ENCODE results near the gene PLEK. TPM values are rescaled to one million over a fixed set of nuclear protein-coding genes. Genes with fewer than 3 reads are reported as not detected.

PLEK gene
- polyA plus RNA-seq, 1 of the 3 experiments (the other 2 are of a cell fraction), result 0.02 TPM

DNA sequence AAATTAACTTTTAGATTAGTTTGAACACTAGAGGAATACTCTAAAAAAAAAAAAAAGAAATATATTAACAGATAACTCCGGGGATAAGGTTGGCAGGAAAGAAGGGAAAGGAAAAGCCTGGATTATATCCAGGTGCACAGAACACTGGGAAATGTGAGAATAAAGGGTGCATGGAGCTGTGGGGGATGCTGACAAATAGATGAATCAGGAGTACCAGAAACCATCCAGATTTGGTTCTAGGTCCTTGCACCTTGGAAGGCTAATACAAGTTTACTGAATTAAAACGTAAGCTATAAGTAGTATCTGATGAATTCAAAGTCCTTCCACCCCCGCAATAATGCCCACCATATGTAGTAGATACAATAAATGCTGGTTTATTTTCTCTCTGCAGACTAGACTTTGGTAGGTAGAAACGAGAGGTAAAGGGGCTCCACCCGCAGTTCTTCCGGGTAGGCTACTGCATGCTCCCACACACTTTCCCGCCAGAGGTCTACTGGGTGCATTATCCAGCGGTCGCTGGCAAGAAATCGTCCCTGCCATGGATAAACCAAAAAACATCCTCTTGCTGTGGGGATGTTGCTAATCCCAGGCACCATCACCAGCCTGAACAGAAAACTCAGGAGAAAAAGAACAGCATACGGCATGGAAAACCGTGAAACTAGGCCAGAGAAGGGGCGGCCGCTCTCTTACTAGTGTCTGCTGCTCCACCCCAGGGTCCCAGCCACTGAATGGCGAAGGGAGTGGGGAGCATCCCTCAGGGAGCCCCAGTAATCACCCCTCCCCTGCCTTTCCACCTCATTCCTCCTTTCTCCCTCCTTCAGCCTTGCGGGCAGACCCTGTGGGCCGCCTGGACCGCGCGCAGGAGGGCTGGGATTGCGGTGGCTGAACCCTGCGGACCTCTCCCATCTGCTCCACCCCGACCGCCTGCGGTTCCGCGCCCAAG lies 46.8 kb upstream of the PLEK start:
- Histone ChIP-seq H3K27ac (ENCODE audit: low read depth in 2 of 2, low read length in 1 of 2) (peak overlapping the region; percentile 89 to 97), H3K9me3 (no peaks in the 10 kb centered on the region; the same call in 1 of the 2 replicates), H3K27me3 (ENCODE audit: insufficient read depth) (no peaks in the 10 kb centered on the region), H3K79me2 (ENCODE audit: insufficient read depth) (peaks cover 65% of the 10 kb centered on the region), H3K4me2 (peak overlapping the region; percentile 88), H3K36me3 (replicated peaks in 1 of 2; ENCODE audit: control insufficient read depth in 1 of 2, insufficient read depth in 2 of 2, low read length in 1 of 2) (peaks cover 33 to 39% of the 10 kb centered on the region in 2 experiments), H3K9me2 (no peaks in the 10 kb centered on the region), H2AFZ (ENCODE audit: low read depth) (peak overlapping the region; percentile 90), H3K4me1 (ENCODE audit: control insufficient read depth in 1 of 2, insufficient read depth in 2 of 2, low read depth in 1 of 2, low read length in 1 of 2) (peaks cover 7 to 11% of the 10 kb centered on the region in 2 experiments; a peak in 3 of 4 replicates), H3F3A (replicated peaks; ENCODE audit: insufficient read depth) (peaks cover 5% of the 10 kb centered on the region), H3K4me3 (ENCODE audit: low read depth in 2 of 2, low read length in 1 of 2) (peak overlapping the region; percentile 91 to 94), H4K20me1 (ENCODE audit: insufficient read depth) (no peaks in the 10 kb centered on the region), H3K9ac (peak overlapping the region; percentile 97)
- peak; percentile 63 for DNase-seq
- ChIA-PET CTCF (interaction anchor here (0.6 to 2.4 kb wide), 4 partner anchors 8 to 333 kb away, joined by 3 to 10 read pairs (median 6); no protein-coding TSS in a partner anchor), POLR2A (interaction anchor here (1.2 to 1.8 kb wide), 2 partner anchors 8 to 24 kb away, joined by 5 to 6 read pairs; no protein-coding TSS in a partner anchor)
- 18% methylated on average over 27 of the region's 27 CpGs for WGBS (ENCODE audit: low lambda C conversion rate)
- TF ChIP-seq, protein P1, sequence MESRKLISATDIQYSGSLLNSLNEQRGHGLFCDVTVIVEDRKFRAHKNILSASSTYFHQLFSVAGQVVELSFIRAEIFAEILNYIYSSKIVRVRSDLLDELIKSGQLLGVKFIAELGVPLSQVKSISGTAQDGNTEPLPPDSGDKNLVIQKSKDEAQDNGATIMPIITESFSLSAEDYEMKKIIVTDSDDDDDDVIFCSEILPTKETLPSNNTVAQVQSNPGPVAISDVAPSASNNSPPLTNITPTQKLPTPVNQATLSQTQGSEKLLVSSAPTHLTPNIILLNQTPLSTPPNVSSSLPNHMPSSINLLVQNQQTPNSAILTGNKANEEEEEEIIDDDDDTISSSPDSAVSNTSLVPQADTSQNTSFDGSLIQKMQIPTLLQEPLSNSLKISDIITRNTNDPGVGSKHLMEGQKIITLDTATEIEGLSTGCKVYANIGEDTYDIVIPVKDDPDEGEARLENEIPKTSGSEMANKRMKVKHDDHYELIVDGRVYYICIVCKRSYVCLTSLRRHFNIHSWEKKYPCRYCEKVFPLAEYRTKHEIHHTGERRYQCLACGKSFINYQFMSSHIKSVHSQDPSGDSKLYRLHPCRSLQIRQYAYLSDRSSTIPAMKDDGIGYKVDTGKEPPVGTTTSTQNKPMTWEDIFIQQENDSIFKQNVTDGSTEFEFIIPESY (IDR thresholded peaks at IDR 0.05; ENCODE audit: borderline replicate concordance, low read depth), result no peak
- TF ChIP-seq, protein P2, sequence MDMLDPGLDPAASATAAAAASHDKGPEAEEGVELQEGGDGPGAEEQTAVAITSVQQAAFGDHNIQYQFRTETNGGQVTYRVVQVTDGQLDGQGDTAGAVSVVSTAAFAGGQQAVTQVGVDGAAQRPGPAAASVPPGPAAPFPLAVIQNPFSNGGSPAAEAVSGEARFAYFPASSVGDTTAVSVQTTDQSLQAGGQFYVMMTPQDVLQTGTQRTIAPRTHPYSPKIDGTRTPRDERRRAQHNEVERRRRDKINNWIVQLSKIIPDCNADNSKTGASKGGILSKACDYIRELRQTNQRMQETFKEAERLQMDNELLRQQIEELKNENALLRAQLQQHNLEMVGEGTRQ (IDR thresholded peaks at IDR 0.05; ENCODE audit: borderline replicate concordance, low read depth, low read length), result no peak
- TF ChIP-seq, protein P3, sequence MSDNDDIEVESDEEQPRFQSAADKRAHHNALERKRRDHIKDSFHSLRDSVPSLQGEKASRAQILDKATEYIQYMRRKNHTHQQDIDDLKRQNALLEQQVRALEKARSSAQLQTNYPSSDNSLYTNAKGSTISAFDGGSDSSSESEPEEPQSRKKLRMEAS (IDR thresholded peaks at IDR 0.05; ENCODE audit: low read depth), result no peak; the same call in 1 of the 2 replicates
- no peak for TF ChIP-seq NFIC (IDR thresholded peaks at IDR 0.05; ENCODE audit: borderline replicate concordance)
- TF ChIP-seq, protein P4, sequence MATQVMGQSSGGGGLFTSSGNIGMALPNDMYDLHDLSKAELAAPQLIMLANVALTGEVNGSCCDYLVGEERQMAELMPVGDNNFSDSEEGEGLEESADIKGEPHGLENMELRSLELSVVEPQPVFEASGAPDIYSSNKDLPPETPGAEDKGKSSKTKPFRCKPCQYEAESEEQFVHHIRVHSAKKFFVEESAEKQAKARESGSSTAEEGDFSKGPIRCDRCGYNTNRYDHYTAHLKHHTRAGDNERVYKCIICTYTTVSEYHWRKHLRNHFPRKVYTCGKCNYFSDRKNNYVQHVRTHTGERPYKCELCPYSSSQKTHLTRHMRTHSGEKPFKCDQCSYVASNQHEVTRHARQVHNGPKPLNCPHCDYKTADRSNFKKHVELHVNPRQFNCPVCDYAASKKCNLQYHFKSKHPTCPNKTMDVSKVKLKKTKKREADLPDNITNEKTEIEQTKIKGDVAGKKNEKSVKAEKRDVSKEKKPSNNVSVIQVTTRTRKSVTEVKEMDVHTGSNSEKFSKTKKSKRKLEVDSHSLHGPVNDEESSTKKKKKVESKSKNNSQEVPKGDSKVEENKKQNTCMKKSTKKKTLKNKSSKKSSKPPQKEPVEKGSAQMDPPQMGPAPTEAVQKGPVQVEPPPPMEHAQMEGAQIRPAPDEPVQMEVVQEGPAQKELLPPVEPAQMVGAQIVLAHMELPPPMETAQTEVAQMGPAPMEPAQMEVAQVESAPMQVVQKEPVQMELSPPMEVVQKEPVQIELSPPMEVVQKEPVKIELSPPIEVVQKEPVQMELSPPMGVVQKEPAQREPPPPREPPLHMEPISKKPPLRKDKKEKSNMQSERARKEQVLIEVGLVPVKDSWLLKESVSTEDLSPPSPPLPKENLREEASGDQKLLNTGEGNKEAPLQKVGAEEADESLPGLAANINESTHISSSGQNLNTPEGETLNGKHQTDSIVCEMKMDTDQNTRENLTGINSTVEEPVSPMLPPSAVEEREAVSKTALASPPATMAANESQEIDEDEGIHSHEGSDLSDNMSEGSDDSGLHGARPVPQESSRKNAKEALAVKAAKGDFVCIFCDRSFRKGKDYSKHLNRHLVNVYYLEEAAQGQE (IDR thresholded peaks at IDR 0.05; ENCODE audit: low read depth, low read length), result no peak
- TF ChIP-seq, protein P5, sequence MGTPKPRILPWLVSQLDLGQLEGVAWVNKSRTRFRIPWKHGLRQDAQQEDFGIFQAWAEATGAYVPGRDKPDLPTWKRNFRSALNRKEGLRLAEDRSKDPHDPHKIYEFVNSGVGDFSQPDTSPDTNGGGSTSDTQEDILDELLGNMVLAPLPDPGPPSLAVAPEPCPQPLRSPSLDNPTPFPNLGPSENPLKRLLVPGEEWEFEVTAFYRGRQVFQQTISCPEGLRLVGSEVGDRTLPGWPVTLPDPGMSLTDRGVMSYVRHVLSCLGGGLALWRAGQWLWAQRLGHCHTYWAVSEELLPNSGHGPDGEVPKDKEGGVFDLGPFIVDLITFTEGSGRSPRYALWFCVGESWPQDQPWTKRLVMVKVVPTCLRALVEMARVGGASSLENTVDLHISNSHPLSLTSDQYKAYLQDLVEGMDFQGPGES (IDR thresholded peaks at IDR 0.05; ENCODE audit: low read depth, low read length), result no peak
- no peak for TF ChIP-seq CHD2 (IDR thresholded peaks at IDR 0.05; ENCODE audit: low read length, partially characterized antibody)
- 0 out of 2 replicates have a peak, but pooled peaks have one; percentile 1 for TF ChIP-seq RAD21 (IDR thresholded peaks at IDR 0.05; ENCODE audit: low read length)
- TF ChIP-seq, protein P6, sequence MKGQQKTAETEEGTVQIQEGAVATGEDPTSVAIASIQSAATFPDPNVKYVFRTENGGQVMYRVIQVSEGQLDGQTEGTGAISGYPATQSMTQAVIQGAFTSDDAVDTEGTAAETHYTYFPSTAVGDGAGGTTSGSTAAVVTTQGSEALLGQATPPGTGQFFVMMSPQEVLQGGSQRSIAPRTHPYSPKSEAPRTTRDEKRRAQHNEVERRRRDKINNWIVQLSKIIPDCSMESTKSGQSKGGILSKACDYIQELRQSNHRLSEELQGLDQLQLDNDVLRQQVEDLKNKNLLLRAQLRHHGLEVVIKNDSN (IDR thresholded peaks at IDR 0.05; ENCODE audit: borderline replicate concordance, low read depth), result no peak
- no peak for TF ChIP-seq TAF1 (IDR thresholded peaks at IDR 0.05; ENCODE audit: borderline replicate concordance, low read depth, low read length)
- TF ChIP-seq RXRA (IDR thresholded peaks at IDR 0.05; ENCODE audit: borderline replicate concordance, low read depth), result no peak
- peak; percentile 50; the same call in 1 of the 2 replicates for TF ChIP-seq SIN3A (IDR thresholded peaks at IDR 0.05; ENCODE audit: borderline replicate concordance, low read depth, low read length)
- TF ChIP-seq POLR2AphosphoS5 (IDR thresholded peaks at IDR 0.05; ENCODE audit: low read depth, low read length), result no peak
- TF ChIP-seq EP300 (IDR thresholded peaks at IDR 0.05; ENCODE audit: borderline replicate concordance in 1 of 2, low read depth in 1 of 2, low read length in 1 of 2), result no peak
- TF ChIP-seq EZH2phosphoT487 (IDR thresholded peaks at IDR 0.05; ENCODE audit: borderline replicate concordance, low read depth), result no peak
- TF ChIP-seq, protein P7, sequence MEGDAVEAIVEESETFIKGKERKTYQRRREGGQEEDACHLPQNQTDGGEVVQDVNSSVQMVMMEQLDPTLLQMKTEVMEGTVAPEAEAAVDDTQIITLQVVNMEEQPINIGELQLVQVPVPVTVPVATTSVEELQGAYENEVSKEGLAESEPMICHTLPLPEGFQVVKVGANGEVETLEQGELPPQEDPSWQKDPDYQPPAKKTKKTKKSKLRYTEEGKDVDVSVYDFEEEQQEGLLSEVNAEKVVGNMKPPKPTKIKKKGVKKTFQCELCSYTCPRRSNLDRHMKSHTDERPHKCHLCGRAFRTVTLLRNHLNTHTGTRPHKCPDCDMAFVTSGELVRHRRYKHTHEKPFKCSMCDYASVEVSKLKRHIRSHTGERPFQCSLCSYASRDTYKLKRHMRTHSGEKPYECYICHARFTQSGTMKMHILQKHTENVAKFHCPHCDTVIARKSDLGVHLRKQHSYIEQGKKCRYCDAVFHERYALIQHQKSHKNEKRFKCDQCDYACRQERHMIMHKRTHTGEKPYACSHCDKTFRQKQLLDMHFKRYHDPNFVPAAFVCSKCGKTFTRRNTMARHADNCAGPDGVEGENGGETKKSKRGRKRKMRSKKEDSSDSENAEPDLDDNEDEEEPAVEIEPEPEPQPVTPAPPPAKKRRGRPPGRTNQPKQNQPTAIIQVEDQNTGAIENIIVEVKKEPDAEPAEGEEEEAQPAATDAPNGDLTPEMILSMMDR (IDR thresholded peaks at IDR 0.05), result no peak
- TF ChIP-seq NRF1 (IDR thresholded peaks at IDR 0.05; ENCODE audit: low read depth, low read length), result no peak
- TF ChIP-seq TCF12 (IDR thresholded peaks at IDR 0.05), result 0 out of 2 replicates have a peak, but pooled peaks have one; percentile 6

All from SK-N-SH (cell line).